WTC11 (cell line): ENCODE results near the gene BMPER.

Experiments
- ATF1 ChIP-seq: sonication (generic); formaldehyde crosslinking; IDR thresholded peaks from 2 replicates; pipeline ENCODE4 v1.8.1; 2023; ENCODE audit warnings: mild to moderate bottlenecking, moderate library complexity, missing genetic modification reagents
- ESRRA ChIP-seq: sonication (generic); formaldehyde crosslinking; IDR thresholded peaks from 2 replicates; pipeline ENCODE4 v1.8.1; 2022; ENCODE audit warnings: mild to moderate bottlenecking, missing genetic modification reagents, borderline replicate concordance
- ETV6 ChIP-seq: sonication (generic); formaldehyde crosslinking; IDR thresholded peaks from 2 replicates; pipeline ENCODE4 v1.8.1; 2022; ENCODE audit warnings: mild to moderate bottlenecking, missing genetic modification reagents
- MYBL2 ChIP-seq: sonication (generic); formaldehyde crosslinking; IDR thresholded peaks from 2 replicates; pipeline ENCODE4 v1.8.1; 2023; ENCODE audit warnings: mild to moderate bottlenecking, moderate library complexity, missing genetic modification reagents
- TCF7 ChIP-seq: sonication (generic); formaldehyde crosslinking; IDR thresholded peaks from 2 replicates; pipeline ENCODE4 v1.8.0; 2022; ENCODE audit warnings: mild to moderate bottlenecking, low read depth, missing genetic modification reagents, moderate library complexity
- ZNF317 ChIP-seq: sonication (generic); formaldehyde crosslinking; IDR thresholded peaks from 2 replicates; pipeline ENCODE4 v1.8.1; 2023; ENCODE audit warnings: low read depth, mild to moderate bottlenecking, moderate library complexity, missing genetic modification reagents, borderline replicate concordance
- TF ChIP-seq, protein P1 (sequence below): sonication (generic); formaldehyde crosslinking; IDR thresholded peaks from 2 replicates; pipeline ENCODE4 v1.8.1; 2023; ENCODE audit warnings: mild to moderate bottlenecking, missing genetic modification reagents
- TF ChIP-seq, protein P2 (sequence below): fragments of 200-600 bp; IDR thresholded peaks from 2 replicates; pipeline ENCODE4 v1.8.0; 2022; ENCODE audit warnings: antibody characterized with exemption
- TF ChIP-seq, protein P3 (sequence below): sonication (generic); formaldehyde crosslinking; conservative IDR thresholded peaks from 2 replicates; pipeline ENCODE4 v1.8.1; 2022; ENCODE audit warnings: mild to moderate bottlenecking, missing genetic modification reagents

DNA sequence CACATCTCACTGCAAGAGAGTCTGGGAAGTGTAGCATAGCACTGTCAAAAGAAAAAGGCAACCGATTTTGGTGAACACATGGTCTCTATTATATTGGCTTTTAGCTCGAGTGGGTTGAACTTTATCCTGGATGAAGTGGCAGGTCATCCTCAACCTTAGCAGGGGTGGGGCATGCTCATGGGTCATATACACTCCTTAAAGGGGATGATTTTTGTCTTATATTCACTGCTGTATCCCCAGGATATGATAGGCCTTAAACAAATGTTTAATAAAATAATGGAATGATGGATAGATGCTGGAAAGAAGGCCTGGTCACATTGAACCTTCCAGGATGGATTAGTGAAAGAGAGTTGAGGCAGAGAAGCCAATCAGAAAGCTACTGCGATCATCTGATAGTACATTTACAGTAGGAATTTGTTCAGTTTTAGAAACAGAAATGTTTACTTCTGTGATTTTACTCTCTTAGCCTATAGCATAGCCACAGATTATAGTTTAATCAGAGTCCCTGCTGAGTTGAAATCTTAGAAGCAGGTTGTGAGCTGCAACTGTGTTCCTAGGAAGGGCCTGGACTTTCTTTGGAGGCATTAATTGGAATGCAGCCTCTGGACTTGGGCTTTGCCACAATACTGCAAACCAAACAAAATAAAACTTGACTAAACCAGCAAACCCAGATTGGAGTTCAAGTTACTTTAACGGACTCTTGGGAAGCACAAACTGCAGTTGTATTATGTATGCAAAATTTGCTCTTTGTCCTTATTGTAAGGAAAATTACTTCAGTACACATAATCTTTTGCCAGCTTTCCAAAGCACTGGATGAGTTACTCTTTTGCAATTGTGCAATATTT, 138.3 kb downstream of the BMPER start:
- TF ChIP-seq, protein P1, sequence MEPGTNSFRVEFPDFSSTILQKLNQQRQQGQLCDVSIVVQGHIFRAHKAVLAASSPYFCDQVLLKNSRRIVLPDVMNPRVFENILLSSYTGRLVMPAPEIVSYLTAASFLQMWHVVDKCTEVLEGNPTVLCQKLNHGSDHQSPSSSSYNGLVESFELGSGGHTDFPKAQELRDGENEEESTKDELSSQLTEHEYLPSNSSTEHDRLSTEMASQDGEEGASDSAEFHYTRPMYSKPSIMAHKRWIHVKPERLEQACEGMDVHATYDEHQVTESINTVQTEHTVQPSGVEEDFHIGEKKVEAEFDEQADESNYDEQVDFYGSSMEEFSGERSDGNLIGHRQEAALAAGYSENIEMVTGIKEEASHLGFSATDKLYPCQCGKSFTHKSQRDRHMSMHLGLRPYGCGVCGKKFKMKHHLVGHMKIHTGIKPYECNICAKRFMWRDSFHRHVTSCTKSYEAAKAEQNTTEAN (CRISPR knock-in tag): no peak
- TF ChIP-seq, protein P2, sequence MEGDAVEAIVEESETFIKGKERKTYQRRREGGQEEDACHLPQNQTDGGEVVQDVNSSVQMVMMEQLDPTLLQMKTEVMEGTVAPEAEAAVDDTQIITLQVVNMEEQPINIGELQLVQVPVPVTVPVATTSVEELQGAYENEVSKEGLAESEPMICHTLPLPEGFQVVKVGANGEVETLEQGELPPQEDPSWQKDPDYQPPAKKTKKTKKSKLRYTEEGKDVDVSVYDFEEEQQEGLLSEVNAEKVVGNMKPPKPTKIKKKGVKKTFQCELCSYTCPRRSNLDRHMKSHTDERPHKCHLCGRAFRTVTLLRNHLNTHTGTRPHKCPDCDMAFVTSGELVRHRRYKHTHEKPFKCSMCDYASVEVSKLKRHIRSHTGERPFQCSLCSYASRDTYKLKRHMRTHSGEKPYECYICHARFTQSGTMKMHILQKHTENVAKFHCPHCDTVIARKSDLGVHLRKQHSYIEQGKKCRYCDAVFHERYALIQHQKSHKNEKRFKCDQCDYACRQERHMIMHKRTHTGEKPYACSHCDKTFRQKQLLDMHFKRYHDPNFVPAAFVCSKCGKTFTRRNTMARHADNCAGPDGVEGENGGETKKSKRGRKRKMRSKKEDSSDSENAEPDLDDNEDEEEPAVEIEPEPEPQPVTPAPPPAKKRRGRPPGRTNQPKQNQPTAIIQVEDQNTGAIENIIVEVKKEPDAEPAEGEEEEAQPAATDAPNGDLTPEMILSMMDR: no peak
- TF ChIP-seq MYBL2 (CRISPR knock-in tag) (no peak), ATF1 (CRISPR knock-in tag) (no peak), ESRRA (no peak), ETV6 (CRISPR knock-in tag) (no peak), TCF7 (no peak), ZNF317 (CRISPR knock-in tag) (no peak)
- TF ChIP-seq, protein P3, sequence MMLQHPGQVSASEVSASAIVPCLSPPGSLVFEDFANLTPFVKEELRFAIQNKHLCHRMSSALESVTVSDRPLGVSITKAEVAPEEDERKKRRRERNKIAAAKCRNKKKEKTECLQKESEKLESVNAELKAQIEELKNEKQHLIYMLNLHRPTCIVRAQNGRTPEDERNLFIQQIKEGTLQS (CRISPR knock-in tag): no peak
